ENCODE measurements around the gene CCDC17. TPM values are rescaled to one million over a fixed set of nuclear protein-coding genes. Genes with fewer than 3 reads are reported as not detected.

Gene CCDC17
- total RNA-seq, 1 donor from 2014 or later, result 3.8 TPM

- H3K27ac ChIP-seq (ENCODE audit: low read depth, low read length), result no peak overlapping the region
- no peak for FAIRE-seq
- no peak overlapping the region for H3K27ac Mint-ChIP-seq (ENCODE audit: unreplicated experiment)
Observed at GRCh38 chr1:45621895-45622523, 1.8 kb downstream of the CCDC17 start.

DNA sequence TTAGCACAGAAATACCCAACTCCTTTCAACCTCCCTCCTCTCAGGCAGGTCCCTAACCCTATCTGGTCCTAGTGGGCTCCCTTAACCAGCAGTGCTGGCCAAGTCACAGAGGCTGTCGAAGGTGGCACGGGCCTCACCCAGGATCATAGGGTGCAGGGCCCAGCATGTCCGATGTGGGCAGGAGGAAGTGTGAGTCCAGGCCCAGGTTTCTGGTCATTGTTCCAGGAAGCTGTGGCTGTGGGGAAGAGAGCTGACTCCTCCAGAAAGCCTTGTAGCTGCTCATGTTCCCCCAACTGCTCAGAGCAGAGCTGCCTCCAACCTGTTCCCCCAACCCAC lies 2.4 kb downstream of the CCDC17 start:
- no peak overlapping the region for H3K4me3 Mint-ChIP-seq (ENCODE audit: unreplicated experiment)
- H4K20me1 ChIP-seq (ENCODE audit: insufficient read depth, low read length), result peaks cover 10% of the 10 kb centered on the region
- FAIRE-seq (no peak), DNase-seq (ENCODE audit: low read depth) (no peak)
- no peaks in the 10 kb centered on the region for H3K27me3 Mint-ChIP-seq (ENCODE audit: low read depth, unreplicated experiment)
- no peaks in the 10 kb centered on the region for H3K9me3 Mint-ChIP-seq (ENCODE audit: unreplicated experiment)
- peaks cover 24% of the 10 kb centered on the region for H3K36me3 Mint-ChIP-seq (ENCODE audit: low read depth, unreplicated experiment)
- H3K9ac ChIP-seq (ENCODE audit: low read length), result no peak overlapping the region
- H3K27me3 ChIP-seq (ENCODE audit: insufficient read depth, low read length), result no peaks in the 10 kb centered on the region
- no peaks in the 10 kb centered on the region for H3K79me2 ChIP-seq (ENCODE audit: insufficient read depth, low read length)
- peaks cover 14% of the 10 kb centered on the region for H3K36me3 ChIP-seq (ENCODE audit: insufficient read depth, low read length)
- peaks cover 5% of the 10 kb centered on the region for H3K4me1 Mint-ChIP-seq (ENCODE audit: low read depth, unreplicated experiment)
- H3K27ac ChIP-seq (ENCODE audit: low read depth, low read length), result no peak overlapping the region
- no peak overlapping the region for H2AFZ ChIP-seq (ENCODE audit: low read depth, low read length)
- H3K4me1 ChIP-seq (ENCODE audit: insufficient read depth, low read length), result no peaks in the 10 kb centered on the region
- no peaks in the 10 kb centered on the region for H3K9me3 ChIP-seq (ENCODE audit: insufficient read depth, low read depth, low read length)
- H3K4me2 ChIP-seq (ENCODE audit: low read length), result no peak overlapping the region
- no peak overlapping the region for H3K27ac Mint-ChIP-seq (ENCODE audit: unreplicated experiment)
- H3K4me3 ChIP-seq (ENCODE audit: insufficient read depth, low read depth, low read length), result no peak overlapping the region
- no peak for TF ChIP-seq EZH2 (IDR thresholded peaks at IDR 0.05; ENCODE audit: insufficient read depth, low read length)
- no peak for TF ChIP-seq CTCF (IDR thresholded peaks at IDR 0.05; ENCODE audit: insufficient read depth, low read depth, low read length)

More at GRCh38 chr1:45621895-45622523, 1.8 kb downstream of the CCDC17 start:
- Histone ChIP-seq H3K4me1 (ENCODE audit: insufficient read depth, low read length) (no peaks in the 10 kb centered on the region), H3K4me3 (ENCODE audit: insufficient read depth, low read depth, low read length) (no peak overlapping the region), H3K9me3 (ENCODE audit: insufficient read depth, low read depth, low read length) (no peaks in the 10 kb centered on the region), H4K20me1 (ENCODE audit: insufficient read depth, low read length) (peaks cover 10% of the 10 kb centered on the region), H3K27me3 (ENCODE audit: insufficient read depth, low read length) (no peaks in the 10 kb centered on the region), H3K9ac (ENCODE audit: low read length) (no peak overlapping the region), H3K36me3 (ENCODE audit: insufficient read depth, low read length) (peaks cover 11% of the 10 kb centered on the region), H3K79me2 (ENCODE audit: insufficient read depth, low read length) (no peaks in the 10 kb centered on the region), H3K4me2 (ENCODE audit: low read length) (no peak overlapping the region), H2AFZ (ENCODE audit: low read depth, low read length) (no peak overlapping the region)
- Mint-ChIP-seq H3K4me1 (ENCODE audit: low read depth, unreplicated experiment) (peaks cover 5% of the 10 kb centered on the region), H3K9me3 (ENCODE audit: unreplicated experiment) (no peaks in the 10 kb centered on the region), H3K27me3 (ENCODE audit: low read depth, unreplicated experiment) (no peaks in the 10 kb centered on the region), H3K36me3 (ENCODE audit: low read depth, unreplicated experiment) (peaks cover 22% of the 10 kb centered on the region), H3K4me3 (ENCODE audit: unreplicated experiment) (no peak overlapping the region)
- TF ChIP-seq EZH2 (IDR thresholded peaks at IDR 0.05; ENCODE audit: insufficient read depth, low read length) (no peak), CTCF (IDR thresholded peaks at IDR 0.05; ENCODE audit: insufficient read depth, low read depth, low read length) (no peak)
- no peak for DNase-seq (ENCODE audit: low read depth)

Measured in astrocyte (in vitro differentiated cells and primary cell).